H1 (cell line): ENCODE measurements around the gene HNRNPH2. TPM values are rescaled to one million over a fixed set of nuclear protein-coding genes. Genes with fewer than 3 reads are reported as not detected.

ENCODE experiments used
- CBX8 ChIP-seq: fragments of 300-800, 300-1000 bp; sonication (generic); IDR thresholded peaks from 2 replicates; pipeline ENCODE4 v1.7.1; 2016; ENCODE audit warnings: low read depth, low read length, borderline replicate concordance
- CEBPB ChIP-seq: IDR thresholded peaks from 2 replicates; pipeline ENCODE4 v1.6.1; 2012; ENCODE audit warnings: low read depth, low read length
- JUN ChIP-seq: IDR thresholded peaks from 2 replicates; pipeline ENCODE4 v1.6.1; 2011; ENCODE audit warnings: low read depth, mild to moderate bottlenecking, improper control_type of control experiment, low read length
- RNF2 ChIP-seq: fragments of 200-900, 300-1000 bp; sonication (generic); IDR thresholded peaks from 2 replicates; pipeline ENCODE4 v1.7.1; 2016; ENCODE audit warnings: borderline replicate concordance, low read depth, mild to moderate bottlenecking, antibody characterized with exemption, low read length; ENCODE audit not compliant: poor library complexity, severe bottlenecking; ENCODE audit errors: missing control alignments
- SIRT6 ChIP-seq: IDR thresholded peaks from one replicate; pipeline ENCODE4 v1.7.1; 2012; ENCODE audit warnings: low read length, inconsistent platforms
- SP2 ChIP-seq: IDR thresholded peaks from 2 replicates; pipeline ENCODE4 v1.6.1; 2012; ENCODE audit warnings: mild to moderate bottlenecking, low read length, inconsistent platforms
- YY1 ChIP-seq: IDR thresholded peaks from 2 replicates; pipeline ENCODE4 v1.6.1; 2011; ENCODE audit warnings: low read depth, mild to moderate bottlenecking, low read length
- polyA plus RNA-seq, 7 experiments: library from polyadenylated mRNA; depleted of rRNA in 3 of 7; stranded (reverse) in 5 of 7; unstranded in 2 of 7; fragments of >200 nt in 5 of 7; fragments of 200-250 nt in 2 of 7; gene quantifications; 1 replicate in 5 of 7; 2 replicates in 1 of 7; 4 replicates in 1 of 7; pipeline versions ENCODE4 v1.2.1 to v1.2.3, GENCODE V29; 2011 to 2013; ENCODE audit warnings: missing spikeins in 2 of 7, mixed read lengths in 2 of 7
- total RNA-seq: library from RNA; stranded (reverse); fragmentation: NEBNext Ultra II Directional; extraction: Animal tissue kit (Norgen Biotek cat#: 25700); gene quantifications from 2 replicates; pipeline ENCODE4 v1.2.1, GENCODE V29; 2021

HNRNPH2 gene
- total and polyA plus RNA-seq, 2 of the 8 experiments (the other 6 are each of a cell fraction or from before 2014, with no cell fraction given): 27.7 to 66.7 TPM

DNA sequence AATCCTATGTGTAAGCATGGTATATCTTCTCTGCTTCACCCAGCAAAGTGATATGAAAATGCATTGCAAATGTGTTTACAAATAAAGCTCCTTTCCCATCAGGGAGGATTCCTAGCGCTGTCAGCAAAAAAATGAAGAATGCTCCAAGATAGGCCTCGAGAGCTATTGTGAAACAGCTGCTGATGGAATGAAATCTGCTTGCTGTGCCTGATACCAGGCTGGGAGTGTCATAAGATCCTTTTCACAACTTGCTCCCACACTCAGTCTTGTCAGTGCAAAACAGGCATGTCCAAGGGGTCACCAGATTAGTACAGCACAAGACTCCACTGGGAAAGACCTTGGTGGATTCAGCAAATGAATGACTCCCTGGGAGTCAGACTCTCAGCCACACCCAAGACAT lies 34.1 kb downstream of the HNRNPH2 start (continued):
- TF ChIP-seq SP2: no peak
- no peak for TF ChIP-seq JUN
- no peak for TF ChIP-seq YY1
- TF ChIP-seq SIRT6: no peak
- TF ChIP-seq CEBPB: no peak
- TF ChIP-seq CBX8: no peak
- no peak for TF ChIP-seq RNF2
- TF ChIP-seq, all 59 proteins: peak for 0
